Measurements from ENCODE around the gene RAB3B.

DNA sequence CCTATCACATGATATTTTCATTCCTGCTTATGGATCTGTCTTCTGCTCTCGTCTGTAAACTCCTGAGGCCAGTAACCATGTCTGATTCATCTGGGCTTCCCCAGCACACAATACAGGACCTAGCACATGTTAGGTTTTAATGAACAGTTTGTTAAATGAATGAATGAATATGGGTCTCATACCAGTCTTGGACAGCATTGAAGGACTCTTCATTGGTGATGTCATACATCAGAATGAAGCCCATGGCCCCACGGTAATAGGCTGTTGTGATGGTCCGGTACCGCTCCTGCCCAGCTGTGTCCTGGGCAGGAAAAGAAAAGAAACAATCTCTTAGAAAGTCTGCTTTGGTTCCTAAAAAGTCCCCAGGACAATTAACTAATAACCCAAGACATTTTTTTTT, 53.4 kb downstream of the RAB3B start:
- TF ChIP-seq POLR2A (IDR thresholded peaks at IDR 0.05; ENCODE audit: low read length) (no peak), GATA1 (IDR thresholded peaks at IDR 0.05; ENCODE audit: low read depth, low read length) (no peak)

Data from erythroblast (primary cell).